ENCODE data around the gene BORCS5. TPM values are rescaled to one million over a fixed set of nuclear protein-coding genes. Genes with fewer than 3 reads are reported as not detected.

BORCS5 gene
- total RNA-seq, 2 donors from 2014 or later, result 15.2 to 26.1 TPM

- H3K27me3 Mint-ChIP-seq (ENCODE audit: insufficient read depth), result no peaks in the 10 kb centered on the region
- H3K4me3 Mint-ChIP-seq, result no peak overlapping the region
- peaks cover 2% of the 10 kb centered on the region for H3K4me1 Mint-ChIP-seq
- no peaks in the 10 kb centered on the region for H3K4me1 ChIP-seq (ENCODE audit: control insufficient read depth, insufficient read depth, low read length)
- H3K4me3 ChIP-seq (ENCODE audit: low read length), result no peak overlapping the region
- no peaks in the 10 kb centered on the region for H3K9me3 ChIP-seq (ENCODE audit: control insufficient read depth, low read length)
- no peak overlapping the region for H3K27ac Mint-ChIP-seq
- H3K27me3 ChIP-seq (ENCODE audit: control insufficient read depth, insufficient read depth, low read length, poor library complexity, severe bottlenecking), result no peaks in the 10 kb centered on the region
- DNase-seq, result no peak
- H3K36me3 Mint-ChIP-seq (ENCODE audit: low read depth), result peaks cover 60% of the 10 kb centered on the region
- H3K9ac ChIP-seq (ENCODE audit: extremely low read depth, low read length, poor library complexity, severe bottlenecking), result no peak overlapping the region
- 78 to 97% methylated on average over 2 of the region's 2 CpGs for WGBS, 2 experiments (ENCODE audit: insufficient coverage in 1 of 2, insufficient read length in 1 of 2)
- no peak overlapping the region for H3K27ac ChIP-seq (ENCODE audit: low read depth, low read length)
- H3K36me3 ChIP-seq (ENCODE audit: control insufficient read depth, insufficient read depth, low read length), result peaks cover 70% of the 10 kb centered on the region
- H3K9me3 Mint-ChIP-seq, result no peaks in the 10 kb centered on the region
- no peak for TF ChIP-seq CTCF (conservative IDR thresholded peaks at IDR 0.05)
These were observed 124.8 kb downstream of the BORCS5 start for GRCh38 chr12:12481631-12482030.

- DNase-seq, result no peak
- Histone ChIP-seq H3K27me3 (ENCODE audit: control insufficient read depth, insufficient read depth, low read length, poor library complexity, severe bottlenecking) (no peaks in the 10 kb centered on the region), H3K4me3 (ENCODE audit: low read length) (no peak overlapping the region), H3K27ac (ENCODE audit: low read depth, low read length) (no peak overlapping the region), H3K9ac (ENCODE audit: extremely low read depth, low read length, poor library complexity, severe bottlenecking) (no peak overlapping the region), H3K9me3 (ENCODE audit: control insufficient read depth, low read length) (no peaks in the 10 kb centered on the region), H3K4me1 (ENCODE audit: control insufficient read depth, insufficient read depth, low read length) (no peaks in the 10 kb centered on the region), H3K36me3 (ENCODE audit: control insufficient read depth, insufficient read depth, low read length) (peaks cover 68% of the 10 kb centered on the region)
- Mint-ChIP-seq H3K9me3 (no peaks in the 10 kb centered on the region), H3K36me3 (ENCODE audit: low read depth) (peaks cover 56% of the 10 kb centered on the region), H3K27ac (no peak overlapping the region), H3K4me3 (no peak overlapping the region), H3K27me3 (ENCODE audit: insufficient read depth) (no peaks in the 10 kb centered on the region), H3K4me1 (peaks cover 2% of the 10 kb centered on the region)
- 95 to 98% methylated on average over 3 to 6 of the region's 6 CpGs for WGBS, 2 experiments (ENCODE audit: insufficient coverage in 1 of 2, insufficient read length in 1 of 2)
- no peak for TF ChIP-seq CTCF (conservative IDR thresholded peaks at IDR 0.05)
These were observed 125.4 kb downstream of the BORCS5 start for GRCh38 chr12:12482150-12482761.

GRCh38 chr12:12482959-12483358 is 126.1 kb downstream of the BORCS5 start:
- Histone ChIP-seq H3K9ac (ENCODE audit: extremely low read depth, low read length, poor library complexity, severe bottlenecking) (no peak overlapping the region), H3K9me3 (ENCODE audit: control insufficient read depth, low read length) (no peaks in the 10 kb centered on the region), H3K27ac (ENCODE audit: low read depth, low read length) (no peak overlapping the region), H3K4me1 (ENCODE audit: control insufficient read depth, insufficient read depth, low read length) (no peaks in the 10 kb centered on the region), H3K36me3 (ENCODE audit: control insufficient read depth, insufficient read depth, low read length) (peaks cover 63% of the 10 kb centered on the region), H3K4me3 (ENCODE audit: low read length) (no peak overlapping the region), H3K27me3 (ENCODE audit: control insufficient read depth, insufficient read depth, low read length, poor library complexity, severe bottlenecking) (no peaks in the 10 kb centered on the region)
- H3K27me3 Mint-ChIP-seq (ENCODE audit: insufficient read depth), result no peaks in the 10 kb centered on the region
- H3K4me3 Mint-ChIP-seq, result no peak overlapping the region
- WGBS, 2 experiments (ENCODE audit: insufficient coverage in 1 of 2, insufficient read length in 1 of 2), result 85 to 89% methylated on average over 6 of the region's 6 CpGs
- no peaks in the 10 kb centered on the region for H3K9me3 Mint-ChIP-seq
- H3K4me1 Mint-ChIP-seq, result peaks cover 2% of the 10 kb centered on the region
- no peak for DNase-seq
- H3K36me3 Mint-ChIP-seq (ENCODE audit: low read depth), result peaks cover 49% of the 10 kb centered on the region
- H3K27ac Mint-ChIP-seq, result no peak overlapping the region
- TF ChIP-seq CTCF (conservative IDR thresholded peaks at IDR 0.05), result no peak
